HG03460 (cell line): Measurements from ENCODE around the gene SIL1.

Source experiments
- ATAC-seq: cut with Tn5 transposase; IDR thresholded peaks from one replicate; pipeline ENCODE4 v1.9.1; 2021; ENCODE audit not compliant: unreplicated experiment

The SIL1 gene

DNA sequence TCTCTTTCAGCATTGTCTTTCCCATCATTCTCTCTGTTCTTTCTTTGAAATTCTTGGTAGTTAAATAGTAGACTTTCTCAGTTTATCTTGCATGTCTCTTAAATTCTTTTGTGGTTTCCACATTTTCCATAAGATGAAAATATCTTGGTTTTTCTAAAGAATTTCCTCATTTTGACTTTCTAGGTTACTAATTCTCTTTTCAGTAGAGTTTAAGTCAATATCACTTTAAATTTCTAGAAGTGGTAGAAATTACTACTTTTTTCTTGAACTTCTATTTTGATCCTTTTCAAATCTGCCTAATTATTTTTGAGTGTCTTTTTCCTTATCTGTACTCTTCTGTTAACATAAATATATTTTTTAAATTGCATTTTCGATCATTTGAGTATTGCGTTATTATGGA lies 299.4 kb downstream of the SIL1 start:
- no peak for ATAC-seq

DNA sequence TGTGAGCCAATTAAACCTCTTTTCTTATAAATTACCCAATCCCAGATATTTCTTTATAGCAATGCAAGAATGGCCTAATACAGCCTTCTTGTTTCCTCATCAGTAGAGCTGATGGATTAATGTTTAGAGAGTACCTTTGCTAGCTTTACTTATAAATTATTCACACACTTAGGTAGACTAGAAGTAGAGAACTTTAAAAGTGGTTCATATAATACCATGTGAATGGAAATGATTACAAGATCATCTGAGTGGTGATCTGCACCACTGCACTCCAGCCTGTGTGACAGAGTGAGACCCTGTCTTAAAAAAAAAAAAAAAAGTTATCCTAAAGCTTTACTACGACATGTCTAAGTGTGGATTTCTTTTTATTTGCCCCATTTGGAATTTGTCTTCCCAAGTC lies 299.9 kb downstream of the SIL1 start:
- ATAC-seq = no peak
